GM23338 (cell line): ENCODE data around the gene TRAPPC2B. TPM values are rescaled to one million over a fixed set of nuclear protein-coding genes. Genes with fewer than 3 reads are reported as not detected.
A peak's percentile ranks its signal among the peaks of the same experiment; 100 is the strongest.

Experiments used
- ATAC-seq: fragments of 200-7000 bp; cut with Tn5 transposase; 3 replicates; pipeline ENCODE4 v1.9.1; 2020
- DNase-seq: peaks from one replicate; pipeline ENCODE4 v3.0.0-alpha.2; 2015; ENCODE audit warnings: low spot score
- H2AFZ ChIP-seq: fragments of 200-600 bp; sonication (generic); 2 replicates; pipeline ENCODE4 v1.8.0; 2016; ENCODE audit warnings: antibody characterized with exemption, mild to moderate bottlenecking, moderate library complexity
- H3F3A ChIP-seq: fragments of 200-600 bp; sonication (generic); replicated peaks from 2 replicates; pipeline ENCODE4 v1.8.0; 2017; ENCODE audit warnings: antibody characterized with exemption, mixed run types, low read depth
- H3K27ac ChIP-seq: fragments of 200-600 bp; sonication (generic); 2 replicates; pipeline ENCODE4 v1.6.1; 2016; ENCODE audit warnings: low read depth
- H3K27me3 ChIP-seq: fragments of 200-600 bp; sonication (generic); 2 replicates; pipeline ENCODE4 v1.8.0; 2016; ENCODE audit warnings: mild to moderate bottlenecking, mixed run types, moderate library complexity; ENCODE audit not compliant: insufficient read depth
- H3K36me3 ChIP-seq: fragments of 200-600 bp; sonication (generic); 2 replicates; pipeline ENCODE4 v1.8.0; 2016; ENCODE audit warnings: mild to moderate bottlenecking; ENCODE audit not compliant: insufficient read depth
- H3K4me1 ChIP-seq: fragments of 200-600 bp; sonication (generic); 2 replicates; pipeline ENCODE4 v1.8.0; 2016; ENCODE audit warnings: mild to moderate bottlenecking, moderate library complexity; ENCODE audit not compliant: insufficient read depth
- H3K4me2 ChIP-seq: fragments of 200-600 bp; sonication (generic); 2 replicates; pipeline ENCODE4 v1.7.1; 2017; ENCODE audit warnings: mixed run types
- H3K4me3 ChIP-seq: fragments of 200-600 bp; sonication (generic); 2 replicates; pipeline ENCODE4 v1.6.1; 2016; ENCODE audit warnings: mixed run types
- H3K79me2 ChIP-seq: fragments of 200-600 bp; sonication (generic); replicated peaks from 2 replicates; pipeline ENCODE4 v1.8.0; 2017; ENCODE audit warnings: mild to moderate bottlenecking; ENCODE audit not compliant: insufficient read depth
- H3K9me2 ChIP-seq: fragments of 200-600 bp; sonication (generic); 2 replicates; pipeline ENCODE4 v1.8.0; 2017; ENCODE audit not compliant: insufficient read depth
- H4K20me1 ChIP-seq: fragments of 200-600 bp; sonication (generic); replicated peaks from 2 replicates; pipeline ENCODE4 v1.8.0; 2017; ENCODE audit warnings: mild to moderate bottlenecking; ENCODE audit not compliant: insufficient read depth
- H3K27ac Mint-ChIP-seq: 2 replicates; pipeline ENCODE4 v1.8.0; 2020; ENCODE audit warnings: inconsistent platforms, mild to moderate bottlenecking, moderate library complexity, mixed read lengths
- H3K27me3 Mint-ChIP-seq: 3 replicates; pipeline ENCODE4 v1.8.0; 2022; ENCODE audit warnings: low read depth, mild to moderate bottlenecking, moderate library complexity, mixed read lengths, inconsistent platforms; ENCODE audit not compliant: insufficient read depth, poor library complexity
- H3K36me3 Mint-ChIP-seq: 3 replicates; pipeline ENCODE4 v1.8.0; 2021; ENCODE audit warnings: low read depth, mild to moderate bottlenecking, inconsistent platforms, moderate library complexity, mixed read lengths
- H3K4me1 Mint-ChIP-seq: 3 replicates; pipeline ENCODE4 v1.8.0; 2020; ENCODE audit warnings: mild to moderate bottlenecking, inconsistent platforms, mixed read lengths
- H3K4me3 Mint-ChIP-seq: 3 replicates; pipeline ENCODE4 v1.8.0; 2021; ENCODE audit warnings: moderate library complexity, mild to moderate bottlenecking, inconsistent platforms, mixed read lengths
- H3K9me3 Mint-ChIP-seq: 3 replicates; pipeline ENCODE4 v1.8.0; 2020; ENCODE audit warnings: moderate library complexity, mild to moderate bottlenecking, inconsistent platforms, mixed read lengths
- CREB1 ChIP-seq: fragments of 250-450 bp; sonication (Bioruptor Pico); IDR thresholded peaks from 2 replicates; pipeline ENCODE4 v1.5.0; 2020; ENCODE audit warnings: low read depth, mild to moderate bottlenecking, moderate library complexity
- CTCF ChIP-seq, 2 experiments: fragments of 200-600 bp in 1 of 2; sonication (generic) in 1 of 2; conservative IDR thresholded peaks; 2 replicates each; pipeline versions ENCODE4 v1.5.1 to v1.6.1; 2016 to 2017; ENCODE audit warnings: antibody characterized with exemption in 2 of 2, low read depth in 2 of 2, mild to moderate bottlenecking in 2 of 2, moderate library complexity in 1 of 2
- ETS1 ChIP-seq: IDR thresholded peaks from 2 replicates; pipeline ENCODE4 v1.6.1; 2016; ENCODE audit warnings: antibody characterized with exemption
- EZH2 ChIP-seq: fragments of 200-600 bp; sonication (generic); IDR thresholded peaks from one replicate; pipeline ENCODE4 v1.8.0; 2017; ENCODE audit warnings: antibody characterized with exemption, mild to moderate bottlenecking, low read depth; ENCODE audit not compliant: unreplicated experiment
- EZH2phosphoT487 ChIP-seq: fragments of 200-600 bp; sonication (generic); IDR thresholded peaks from one replicate; pipeline ENCODE4 v1.8.1; 2018; ENCODE audit warnings: antibody characterized with exemption; ENCODE audit not compliant: unreplicated experiment
- JUNB ChIP-seq: IDR thresholded peaks from one replicate; pipeline ENCODE4 v1.6.1; 2016; ENCODE audit warnings: antibody characterized with exemption; ENCODE audit not compliant: unreplicated experiment
- NANOG ChIP-seq: IDR thresholded peaks from 2 replicates; pipeline ENCODE4 v1.6.1; 2016; ENCODE audit warnings: antibody characterized with exemption, borderline replicate concordance
- POLR2AphosphoS5 ChIP-seq: IDR thresholded peaks from 2 replicates; pipeline ENCODE4 v1.6.1; 2016; ENCODE audit warnings: antibody characterized with exemption, low read depth
- STAT1 ChIP-seq: IDR thresholded peaks from one replicate; pipeline ENCODE4 v1.6.1; 2016; ENCODE audit warnings: antibody characterized with exemption; ENCODE audit not compliant: unreplicated experiment
- ZNF114 ChIP-seq: fragments of 250-450 bp; sonication (Bioruptor Pico); IDR thresholded peaks from 2 replicates; pipeline ENCODE4 v1.5.0; 2020; ENCODE audit warnings: mild to moderate bottlenecking, moderate library complexity
- ZNF331 ChIP-seq: fragments of 250-450 bp; sonication (Bioruptor Pico); IDR thresholded peaks from 2 replicates; pipeline ENCODE4 v1.5.0; 2020; ENCODE audit warnings: low read depth, mild to moderate bottlenecking, moderate library complexity
- ZNF462 ChIP-seq: fragments of 250-450 bp; sonication (Bioruptor Pico); IDR thresholded peaks from 2 replicates; pipeline ENCODE4 v1.5.0; 2020; ENCODE audit warnings: mild to moderate bottlenecking, moderate library complexity
- polyA plus RNA-seq: library from polyadenylated mRNA; unstranded; fragments of >200 nt; fragmentation: Nextera tagmentation; extraction: Ambion mirVana; gene quantifications from 2 replicates; pipeline ENCODE4 v1.2.1, GENCODE V29; 2016
- total RNA-seq: library from RNA; depleted of rRNA; stranded (reverse); fragments of >200 nt; shearing (Covaris generic); gene quantifications from 2 replicates; pipeline ENCODE4 v1.2.3, GENCODE V29; 2014
- TF ChIP-seq, protein P1 (sequence below): IDR thresholded peaks from one replicate; pipeline ENCODE4 v1.6.1; 2018; ENCODE audit warnings: antibody characterized with exemption; ENCODE audit not compliant: unreplicated experiment

Gene TRAPPC2B
- total and polyA plus RNA-seq, 2 experiments from 2014 or later: 17.1 to 55.2 TPM

DNA sequence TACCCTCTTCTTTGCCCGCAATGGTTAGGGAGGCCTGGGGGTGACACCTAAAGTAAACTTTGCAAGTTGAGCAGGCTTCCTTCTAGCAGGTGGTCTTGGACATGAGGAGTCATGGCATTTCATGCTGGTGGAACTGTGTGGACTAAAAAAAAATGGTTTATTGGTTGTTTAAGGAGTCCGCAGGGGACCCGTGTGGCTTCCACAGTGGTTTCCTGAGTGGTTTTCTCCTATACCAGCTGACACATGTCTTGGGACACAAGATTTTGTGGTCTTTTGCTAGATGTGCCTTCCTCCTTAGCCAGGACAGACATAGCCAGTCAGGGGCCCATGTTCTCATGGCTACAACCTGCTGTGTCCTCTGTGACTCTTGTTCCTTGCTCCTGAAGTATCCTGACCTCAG lies 41.6 kb upstream of the TRAPPC2B start:
- Histone ChIP-seq H3K36me3 (peaks cover 8% of the 10 kb centered on the region; the same call in 1 of the 2 replicates), H3K9me2 (no peaks in the 10 kb centered on the region), H3F3A (peaks cover 12% of the 10 kb centered on the region; the same call in 1 of the 2 replicates), H3K4me2 (peak overlapping the region; percentile 99), H3K27ac (no peak overlapping the region), H4K20me1 (no peaks in the 10 kb centered on the region), H3K4me1 (peaks cover 13% of the 10 kb centered on the region), H3K79me2 (peaks cover 28% of the 10 kb centered on the region), H3K27me3 (peaks cover 17% of the 10 kb centered on the region), H2AFZ (no peak overlapping the region), H3K4me3 (peak overlapping the region; percentile 91)
- Mint-ChIP-seq H3K36me3 (peaks cover 33% of the 10 kb centered on the region), H3K27me3 (peaks cover 9% of the 10 kb centered on the region), H3K9me3 (no peaks in the 10 kb centered on the region), H3K4me1 (peaks cover 16% of the 10 kb centered on the region; the same call in 2 of the 3 replicates), H3K4me3 (peak overlapping the region; percentile 88), H3K27ac (no peak overlapping the region)
- ATAC-seq: no peak
- DNase-seq: no peak
- no peak for TF ChIP-seq ETS1
- TF ChIP-seq NANOG: no peak
- TF ChIP-seq ZNF331 (CRISPR knock-in tag): no peak
- no peak for TF ChIP-seq POLR2AphosphoS5
- TF ChIP-seq, protein P1, sequence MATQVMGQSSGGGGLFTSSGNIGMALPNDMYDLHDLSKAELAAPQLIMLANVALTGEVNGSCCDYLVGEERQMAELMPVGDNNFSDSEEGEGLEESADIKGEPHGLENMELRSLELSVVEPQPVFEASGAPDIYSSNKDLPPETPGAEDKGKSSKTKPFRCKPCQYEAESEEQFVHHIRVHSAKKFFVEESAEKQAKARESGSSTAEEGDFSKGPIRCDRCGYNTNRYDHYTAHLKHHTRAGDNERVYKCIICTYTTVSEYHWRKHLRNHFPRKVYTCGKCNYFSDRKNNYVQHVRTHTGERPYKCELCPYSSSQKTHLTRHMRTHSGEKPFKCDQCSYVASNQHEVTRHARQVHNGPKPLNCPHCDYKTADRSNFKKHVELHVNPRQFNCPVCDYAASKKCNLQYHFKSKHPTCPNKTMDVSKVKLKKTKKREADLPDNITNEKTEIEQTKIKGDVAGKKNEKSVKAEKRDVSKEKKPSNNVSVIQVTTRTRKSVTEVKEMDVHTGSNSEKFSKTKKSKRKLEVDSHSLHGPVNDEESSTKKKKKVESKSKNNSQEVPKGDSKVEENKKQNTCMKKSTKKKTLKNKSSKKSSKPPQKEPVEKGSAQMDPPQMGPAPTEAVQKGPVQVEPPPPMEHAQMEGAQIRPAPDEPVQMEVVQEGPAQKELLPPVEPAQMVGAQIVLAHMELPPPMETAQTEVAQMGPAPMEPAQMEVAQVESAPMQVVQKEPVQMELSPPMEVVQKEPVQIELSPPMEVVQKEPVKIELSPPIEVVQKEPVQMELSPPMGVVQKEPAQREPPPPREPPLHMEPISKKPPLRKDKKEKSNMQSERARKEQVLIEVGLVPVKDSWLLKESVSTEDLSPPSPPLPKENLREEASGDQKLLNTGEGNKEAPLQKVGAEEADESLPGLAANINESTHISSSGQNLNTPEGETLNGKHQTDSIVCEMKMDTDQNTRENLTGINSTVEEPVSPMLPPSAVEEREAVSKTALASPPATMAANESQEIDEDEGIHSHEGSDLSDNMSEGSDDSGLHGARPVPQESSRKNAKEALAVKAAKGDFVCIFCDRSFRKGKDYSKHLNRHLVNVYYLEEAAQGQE: no peak
- no peak for TF ChIP-seq EZH2
- no peak for TF ChIP-seq CREB1
- TF ChIP-seq EZH2phosphoT487: no peak
- no peak for TF ChIP-seq ZNF114 (CRISPR knock-in tag)
- no peak for TF ChIP-seq ZNF462 (CRISPR knock-in tag)
- no peak for TF ChIP-seq JUNB
- no peak for TF ChIP-seq CTCF (conservative IDR thresholded peaks at IDR 0.05; ENCODE audit: low read depth in 2 of 2)
- TF ChIP-seq STAT1: no peak
